Activated naive CD4-positive, alpha-beta T cell treated with anti-CD3 and anti-CD28 coated beads, Interleukin-2, amount 50 U/mL, for 24 hours (primary cell): ENCODE measurements around the gene LUC7L3.
A peak's percentile ranks its signal among the peaks of the same experiment; 100 is the strongest.
"Not testable (repeated sequence)": the region's sequence is repeated elsewhere in the genome, so short reads cannot be mapped to it uniquely, and the experiment has no call there.

Experiments used
- H3K27ac Mint-ChIP-seq: one replicate; pipeline ENCODE4 v1.8.0; 2021; ENCODE audit warnings: mild to moderate bottlenecking, mixed read lengths
- H3K27me3 Mint-ChIP-seq: one replicate; pipeline ENCODE4 v1.8.0; 2021; ENCODE audit warnings: mixed read lengths
- H3K36me3 Mint-ChIP-seq: one replicate; pipeline ENCODE4 v1.8.0; 2021; ENCODE audit warnings: mixed read lengths
- H3K4me1 Mint-ChIP-seq: one replicate; pipeline ENCODE4 v1.8.0; 2021; ENCODE audit warnings: mixed read lengths
- H3K4me3 Mint-ChIP-seq: one replicate; pipeline ENCODE4 v1.8.0; 2021; ENCODE audit warnings: mild to moderate bottlenecking, mixed read lengths
- H3K9me3 Mint-ChIP-seq: one replicate; pipeline ENCODE4 v1.8.0; 2021; ENCODE audit warnings: mixed read lengths

Gene LUC7L3

DNA sequence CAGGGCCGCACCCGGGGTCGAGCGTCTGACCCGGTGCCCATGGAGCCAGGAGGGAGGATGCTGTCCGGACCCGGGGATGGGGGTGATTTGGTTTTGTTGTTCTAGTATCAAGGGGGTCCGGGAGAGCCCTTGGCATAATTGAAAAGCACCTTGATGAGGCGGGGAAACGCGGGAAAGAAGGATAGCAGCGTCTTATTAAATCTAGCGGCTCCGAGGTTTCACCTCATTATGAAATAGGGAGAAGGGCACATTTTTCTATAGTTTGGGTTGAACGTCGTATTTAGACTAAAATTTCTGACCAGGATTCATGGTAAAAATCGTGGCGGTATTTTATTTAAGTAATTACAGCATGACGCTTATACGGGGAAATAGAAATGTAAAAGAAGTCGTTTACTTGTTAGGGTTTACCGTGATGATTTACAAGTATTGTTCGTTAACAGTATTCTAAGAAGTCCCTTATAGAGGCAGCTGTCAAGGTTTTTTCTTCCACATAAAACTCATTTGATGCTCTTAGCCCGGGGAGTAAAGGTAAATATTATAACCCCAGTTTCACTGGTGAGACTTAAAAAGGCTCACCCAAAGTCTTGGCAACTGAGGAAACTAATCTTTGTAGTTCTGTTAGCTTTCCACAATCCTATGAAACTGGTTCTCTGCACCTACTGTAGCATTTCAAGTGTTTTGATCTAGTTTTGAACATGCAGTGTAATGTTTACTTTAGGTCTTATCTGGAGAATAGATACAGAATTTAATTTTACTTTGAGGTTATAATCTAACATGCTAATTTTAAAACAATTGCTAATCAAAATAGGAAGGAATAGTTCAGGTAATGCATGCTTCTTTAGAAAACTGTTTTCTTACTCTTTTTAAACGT is 756 bp downstream of the LUC7L3 start:
- Mint-ChIP-seq H3K4me1 (peaks cover 25% of the 10 kb centered on the region), H3K36me3 (peaks cover 13% of the 10 kb centered on the region), H3K9me3 (no peaks in the 10 kb centered on the region), H3K27me3 (no peaks in the 10 kb centered on the region), H3K27ac (peak overlapping the region; percentile 88), H3K4me3 (peak overlapping the region; percentile 97)

DNA sequence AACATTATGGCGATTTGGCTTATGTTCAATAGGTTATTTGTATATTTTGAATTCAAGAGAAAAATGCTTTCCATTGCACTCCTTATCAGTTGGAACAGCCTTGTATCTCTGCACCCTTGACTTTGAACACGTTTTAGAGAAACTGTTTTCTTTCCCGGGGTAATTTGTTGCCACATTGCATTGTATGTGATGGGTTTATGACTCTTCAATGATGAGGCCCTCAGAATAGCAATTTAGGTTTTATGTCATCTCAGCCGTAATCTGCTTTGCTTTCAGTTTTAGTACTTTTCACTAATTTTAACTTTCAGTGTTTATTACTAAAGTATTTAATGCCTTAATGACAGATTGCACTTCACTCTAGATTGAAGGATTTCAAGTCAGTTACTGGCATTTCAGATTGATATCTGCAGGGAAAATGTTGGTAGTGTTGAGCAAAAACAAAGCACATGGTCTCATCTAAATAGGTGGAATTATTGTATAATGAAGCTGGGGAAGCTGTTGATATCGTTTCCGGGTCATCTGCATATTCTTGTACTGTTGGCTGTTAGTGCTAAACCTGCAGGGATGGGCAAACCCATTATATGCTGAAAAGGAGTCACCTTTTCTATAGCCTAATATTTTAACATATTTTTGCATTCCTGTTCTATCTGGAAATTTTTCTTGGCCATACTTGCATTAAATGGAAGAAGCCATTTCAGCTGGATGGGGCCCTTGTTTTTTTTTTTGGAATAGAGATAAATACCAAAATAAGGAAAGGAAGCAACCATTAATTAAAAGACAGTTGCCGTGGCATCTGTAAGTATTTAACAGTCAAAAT is 2.0 kb downstream of the LUC7L3 start:
- Mint-ChIP-seq H3K36me3 (peaks cover 13% of the 10 kb centered on the region), H3K27me3 (no peaks in the 10 kb centered on the region), H3K27ac (peak overlapping the region; percentile 88), H3K9me3 (no peaks in the 10 kb centered on the region), H3K4me3 (peak overlapping the region; percentile 97), H3K4me1 (peaks cover 31% of the 10 kb centered on the region)

DNA sequence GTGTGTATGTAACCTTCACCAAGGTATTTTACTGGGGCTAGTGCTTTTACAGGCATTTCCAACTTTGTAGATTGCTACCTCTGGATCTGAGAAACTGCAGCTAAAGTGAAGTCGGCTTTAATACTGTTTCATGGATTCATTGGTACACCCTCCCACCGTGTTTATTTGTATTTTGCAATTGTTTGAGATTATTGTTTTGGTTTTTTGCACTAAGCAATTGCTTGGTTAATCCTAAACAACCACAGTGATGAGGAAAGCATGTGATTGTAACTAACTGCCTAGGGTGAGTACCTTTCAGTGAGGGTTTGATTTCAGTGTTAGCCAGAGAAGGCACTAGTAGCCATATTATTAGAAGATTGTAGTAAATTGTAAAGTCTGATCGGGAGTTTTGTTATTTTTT is 3.3 kb downstream of the LUC7L3 start:
- H3K4me1 Mint-ChIP-seq = peaks cover 44% of the 10 kb centered on the region
- peak overlapping the region; percentile 41 for H3K27ac Mint-ChIP-seq
- peaks cover 13% of the 10 kb centered on the region for H3K36me3 Mint-ChIP-seq
- H3K27me3 Mint-ChIP-seq = no peaks in the 10 kb centered on the region
- H3K4me3 Mint-ChIP-seq = peak overlapping the region; percentile 75
- no peaks in the 10 kb centered on the region for H3K9me3 Mint-ChIP-seq

DNA sequence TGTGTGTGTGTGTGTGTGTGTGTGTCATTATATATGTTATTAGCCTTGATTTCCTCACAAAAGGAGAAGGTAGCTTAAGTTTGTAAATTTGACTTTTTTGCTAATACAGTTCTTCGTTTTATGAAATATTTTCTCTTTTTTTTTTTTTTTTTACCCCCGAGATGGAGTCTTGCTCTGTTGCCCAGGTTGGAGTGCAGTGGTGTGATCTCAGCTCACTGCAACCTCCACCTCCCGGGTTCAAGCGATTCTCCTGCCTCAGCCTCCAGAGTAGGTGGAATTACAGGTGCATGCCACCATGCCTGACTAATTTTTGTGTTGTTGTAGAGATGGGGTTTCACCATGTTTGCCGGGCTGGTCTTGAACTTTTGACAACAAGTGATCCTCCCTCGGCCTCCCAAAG is 5.2 kb downstream of the LUC7L3 start:
- not testable (repeated sequence) for H3K27me3 Mint-ChIP-seq, H3K9me3 Mint-ChIP-seq, H3K27ac Mint-ChIP-seq, H3K4me3 Mint-ChIP-seq
- H3K36me3 Mint-ChIP-seq = peaks cover 13% of the 10 kb centered on the region
- H3K4me1 Mint-ChIP-seq = peaks cover 62% of the 10 kb centered on the region

DNA sequence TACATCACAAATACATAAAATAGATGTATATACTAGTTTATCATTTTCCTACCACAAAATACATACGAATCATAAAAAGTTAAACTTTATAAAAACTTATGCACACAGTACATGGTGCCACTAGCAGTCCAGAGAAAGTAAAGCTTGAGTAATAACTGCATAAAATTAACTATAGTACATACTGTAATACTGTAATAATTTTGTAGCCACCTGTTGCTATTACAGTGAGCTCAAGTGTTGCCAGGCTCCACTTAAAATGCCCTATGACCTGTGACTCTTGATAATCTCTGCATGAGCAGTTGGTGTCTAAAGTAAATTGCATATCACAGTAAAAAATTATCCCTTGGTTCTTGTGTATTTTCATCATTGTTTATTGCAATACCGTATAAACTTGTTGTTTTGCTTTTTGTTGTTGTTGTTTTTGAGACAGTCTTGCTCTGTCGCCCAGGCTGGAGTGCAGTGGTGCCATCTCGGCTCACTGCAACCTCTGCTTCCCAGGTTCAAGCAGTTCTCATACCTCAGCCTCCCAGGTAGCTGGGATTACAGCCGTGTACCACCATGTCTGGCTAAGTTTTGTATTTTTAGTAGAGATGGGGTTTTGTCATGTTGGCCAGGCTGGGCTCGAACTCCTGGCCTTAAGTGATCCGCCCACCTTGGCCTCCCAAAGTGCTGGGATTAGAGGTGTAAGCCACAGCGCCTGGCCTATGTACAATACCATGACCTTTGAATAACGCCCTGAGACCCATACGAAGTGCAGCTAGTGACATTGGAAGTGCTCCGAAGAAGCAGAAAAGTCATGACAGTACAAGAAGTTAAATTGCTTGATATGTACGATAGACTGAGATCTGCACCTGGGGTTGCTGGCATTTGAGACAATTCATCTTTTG is 6.6 kb downstream of the LUC7L3 start:
- Mint-ChIP-seq H3K4me1 (peaks cover 64% of the 10 kb centered on the region), H3K27me3 (no peaks in the 10 kb centered on the region), H3K4me3 (peak overlapping the region; percentile 8), H3K9me3 (no peaks in the 10 kb centered on the region), H3K36me3 (peaks cover 6% of the 10 kb centered on the region), H3K27ac (no peak overlapping the region)

DNA sequence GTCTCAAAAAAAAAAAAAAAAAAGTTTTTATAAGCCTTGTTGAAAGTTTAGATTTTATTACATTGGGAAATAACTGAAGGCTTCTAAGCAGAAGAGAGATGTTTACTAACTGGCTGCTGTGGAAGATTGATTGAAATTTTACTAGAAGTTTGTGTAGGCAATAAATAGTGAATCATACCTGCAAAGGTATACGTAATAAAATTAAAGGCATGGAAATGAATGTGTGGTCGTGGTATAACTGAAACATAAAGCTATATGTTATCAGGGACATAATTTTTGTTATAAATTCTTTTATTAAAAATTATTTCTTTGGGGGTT is 8.7 kb downstream of the LUC7L3 start:
- H3K4me3 Mint-ChIP-seq = no peak overlapping the region
- H3K4me1 Mint-ChIP-seq = peaks cover 68% of the 10 kb centered on the region
- H3K9me3 Mint-ChIP-seq = no peaks in the 10 kb centered on the region
- H3K36me3 Mint-ChIP-seq = no peaks in the 10 kb centered on the region
- H3K27ac Mint-ChIP-seq = no peak overlapping the region
- no peaks in the 10 kb centered on the region for H3K27me3 Mint-ChIP-seq

DNA sequence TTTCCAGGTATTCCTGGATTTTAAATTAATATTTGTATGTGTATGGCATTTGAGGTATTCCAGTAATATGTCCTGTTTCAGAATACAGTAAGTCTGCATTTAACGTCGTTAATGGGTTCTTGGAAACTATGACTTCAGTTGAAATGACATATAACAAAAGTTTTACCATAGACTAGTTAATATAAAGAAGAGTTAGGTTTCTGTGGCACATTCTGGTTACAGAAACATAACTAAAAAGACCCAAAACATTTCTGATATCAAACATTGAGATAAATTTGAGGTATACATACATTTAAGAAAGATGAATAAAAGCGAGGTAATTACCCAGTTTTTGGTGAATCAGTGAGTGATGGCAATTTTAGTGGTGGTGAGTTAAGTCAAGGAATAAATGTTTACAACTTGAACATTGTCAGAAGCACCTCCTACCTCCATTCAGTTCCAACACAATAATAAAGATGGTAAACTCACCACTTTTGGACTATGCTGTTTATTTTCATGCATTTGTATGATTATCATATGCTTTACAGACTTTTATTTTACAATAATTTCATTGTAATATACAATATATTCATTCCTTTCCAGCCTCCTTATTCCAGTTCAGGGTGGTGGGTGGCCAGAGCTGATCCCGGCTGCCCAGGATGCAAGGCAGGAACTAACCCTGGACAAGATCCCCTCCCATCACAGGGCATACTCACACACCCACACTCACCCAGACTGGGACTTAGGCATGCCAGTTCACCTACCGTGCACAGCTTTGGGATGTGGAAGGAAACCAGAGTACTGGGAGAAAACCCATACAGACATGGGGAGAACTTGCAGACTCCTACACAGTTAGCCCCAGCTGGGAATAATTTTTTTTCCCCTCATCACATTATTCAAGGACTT is 9.7 kb downstream of the LUC7L3 start:
- Mint-ChIP-seq H3K4me1 (peaks cover 61% of the 10 kb centered on the region), H3K4me3 (no peak overlapping the region), H3K9me3 (no peaks in the 10 kb centered on the region), H3K27me3 (no peaks in the 10 kb centered on the region), H3K27ac (no peak overlapping the region), H3K36me3 (no peaks in the 10 kb centered on the region)

DNA sequence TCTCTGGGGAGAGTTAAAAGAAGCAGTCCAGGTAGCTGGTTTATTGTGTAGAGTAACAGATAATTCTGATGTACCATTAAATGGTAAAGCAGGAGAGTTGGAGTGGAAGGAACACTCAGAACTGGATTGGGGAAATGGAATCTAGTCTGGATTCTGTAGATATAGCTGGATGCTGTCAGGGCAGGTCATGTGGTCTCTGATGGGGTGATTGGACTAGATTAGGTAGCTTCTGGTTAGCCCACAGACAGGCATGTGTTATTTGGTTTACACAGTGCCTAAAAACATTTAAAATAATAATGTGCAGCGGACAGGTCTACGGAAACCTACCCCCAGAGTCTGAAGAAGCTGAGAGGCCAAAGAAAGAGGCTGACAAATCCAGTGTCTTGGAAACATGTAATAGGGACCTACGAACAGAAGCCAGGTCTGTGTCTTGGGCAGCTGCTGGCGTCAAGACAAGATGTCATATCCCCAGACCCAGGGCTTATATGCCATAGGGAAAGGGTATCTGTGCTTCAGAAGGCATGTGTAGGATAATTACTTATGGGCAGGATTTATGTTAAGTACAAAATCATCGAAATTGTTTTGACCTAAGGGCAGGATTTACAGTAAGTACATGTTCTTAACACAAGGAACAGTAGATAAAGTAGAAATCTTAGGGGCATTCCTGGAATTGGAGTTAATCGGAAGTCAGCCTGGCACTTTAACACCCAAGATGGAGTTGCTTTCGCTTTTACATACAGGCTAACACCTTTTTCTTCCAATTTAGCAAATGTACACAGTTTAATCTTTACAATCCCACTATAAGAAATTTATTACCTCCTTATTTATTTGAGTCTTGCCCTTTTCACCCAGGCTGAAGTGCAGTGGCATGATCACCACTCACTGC is 12.4 kb downstream of the LUC7L3 start:
- Mint-ChIP-seq H3K27ac (peak overlapping the region; percentile 27), H3K27me3 (no peaks in the 10 kb centered on the region), H3K9me3 (no peaks in the 10 kb centered on the region), H3K4me1 (peaks cover 73% of the 10 kb centered on the region), H3K36me3 (no peaks in the 10 kb centered on the region), H3K4me3 (peak overlapping the region; percentile 11)

DNA sequence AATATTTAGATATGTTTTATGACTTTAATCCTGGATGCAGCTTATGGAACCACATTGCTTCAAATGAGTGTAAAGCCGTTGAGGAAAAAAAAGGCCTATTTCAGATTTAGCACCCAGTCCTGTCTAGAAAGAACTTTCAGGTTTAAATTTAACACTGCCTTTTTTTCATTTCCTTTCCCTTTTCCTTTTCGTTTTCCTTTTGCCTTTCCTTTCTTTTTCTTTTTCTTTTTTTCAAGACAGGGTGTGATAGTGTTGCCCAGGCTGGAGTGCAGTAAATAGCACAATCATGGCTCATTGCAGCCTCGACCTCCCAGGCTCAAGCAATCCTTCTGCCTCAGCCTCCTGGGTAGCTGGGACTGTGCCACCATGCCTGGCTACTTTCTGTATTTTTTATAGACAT is 15.9 kb downstream of the LUC7L3 start:
- peaks cover 9% of the 10 kb centered on the region for H3K36me3 Mint-ChIP-seq
- H3K9me3 Mint-ChIP-seq = no peaks in the 10 kb centered on the region
- no peaks in the 10 kb centered on the region for H3K27me3 Mint-ChIP-seq
- H3K27ac Mint-ChIP-seq = no peak overlapping the region
- no peak overlapping the region for H3K4me3 Mint-ChIP-seq
- peaks cover 77% of the 10 kb centered on the region for H3K4me1 Mint-ChIP-seq

DNA sequence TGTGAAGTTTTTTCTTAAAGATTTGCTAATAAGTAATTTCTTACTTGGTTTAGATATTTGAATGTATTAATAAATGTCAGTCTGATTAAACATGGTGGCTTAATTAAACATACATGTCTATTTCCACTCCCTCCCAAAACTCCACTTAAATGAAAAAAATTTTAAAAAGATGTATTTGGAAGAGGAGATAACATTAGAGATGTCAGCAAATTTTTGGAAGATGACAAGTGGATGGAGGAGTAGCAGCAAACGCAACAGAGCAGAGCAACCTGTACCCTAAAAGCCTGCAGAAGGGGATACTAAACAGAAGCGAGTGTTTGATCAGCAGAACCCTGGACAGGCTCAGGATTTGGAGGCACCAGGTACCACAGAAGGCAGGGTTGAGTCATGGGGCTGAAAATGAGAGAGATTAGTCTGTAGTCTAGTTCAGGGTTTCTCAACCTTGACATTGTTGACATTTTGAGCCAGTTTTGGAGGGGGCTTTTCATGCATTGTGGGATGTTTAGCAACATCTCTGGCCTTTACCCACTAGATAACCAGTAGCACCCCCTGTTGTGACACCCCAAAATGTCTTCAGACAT is 17.8 kb downstream of the LUC7L3 start:
- Mint-ChIP-seq H3K27me3 (no peaks in the 10 kb centered on the region), H3K4me3 (no peak overlapping the region), H3K27ac (peak overlapping the region; percentile 25)

DNA sequence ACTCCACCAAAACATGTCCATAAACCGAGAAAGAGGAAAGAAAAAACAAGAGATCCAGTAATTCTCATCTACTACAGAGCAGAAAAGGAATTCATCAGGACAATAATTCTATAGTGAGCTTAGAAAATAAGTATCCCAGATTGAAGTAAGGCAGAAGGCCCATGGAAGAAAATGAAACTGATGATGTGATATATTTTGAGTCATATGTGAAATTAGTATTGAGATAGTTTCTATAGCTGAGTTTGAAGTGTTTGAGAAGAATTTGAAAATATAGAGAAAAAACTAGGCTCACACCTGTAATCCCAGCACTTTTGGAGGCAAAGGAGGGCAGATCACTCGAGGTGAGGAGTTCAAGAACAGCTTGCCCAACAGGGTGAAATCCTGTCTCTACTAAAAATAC is 19.7 kb downstream of the LUC7L3 start:
- Mint-ChIP-seq H3K36me3 (peaks cover 18% of the 10 kb centered on the region), H3K4me1 (peaks cover 53% of the 10 kb centered on the region), H3K4me3 (no peak overlapping the region), H3K9me3 (no peaks in the 10 kb centered on the region), H3K27ac (peak overlapping the region; percentile 56), H3K27me3 (no peaks in the 10 kb centered on the region)

More for the DNA sequence above, 17.8 kb downstream of the LUC7L3 start:
- peaks cover 15% of the 10 kb centered on the region for H3K36me3 Mint-ChIP-seq
- peaks cover 63% of the 10 kb centered on the region for H3K4me1 Mint-ChIP-seq
- no peaks in the 10 kb centered on the region for H3K9me3 Mint-ChIP-seq

DNA sequence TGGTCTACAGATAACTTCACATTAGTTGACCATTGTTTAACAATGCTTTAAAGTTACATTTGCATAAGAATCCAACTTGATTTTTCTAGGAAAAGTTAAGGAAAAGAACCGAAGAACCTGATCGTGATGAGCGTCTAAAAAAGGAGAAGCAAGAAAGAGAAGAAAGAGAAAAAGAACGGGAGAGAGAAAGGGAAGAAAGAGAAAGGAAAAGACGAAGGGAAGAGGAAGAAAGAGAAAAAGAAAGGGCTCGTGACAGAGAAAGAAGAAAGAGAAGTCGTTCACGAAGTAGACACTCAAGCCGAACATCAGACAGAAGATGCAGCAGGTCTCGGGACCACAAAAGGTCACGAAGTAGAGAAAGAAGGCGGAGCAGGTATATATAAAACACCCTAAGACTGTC is 26.2 kb downstream of the LUC7L3 start:
- Mint-ChIP-seq H3K36me3 (peaks cover 26% of the 10 kb centered on the region), H3K9me3 (no peaks in the 10 kb centered on the region), H3K27me3 (no peaks in the 10 kb centered on the region), H3K27ac (peak overlapping the region; percentile 2), H3K4me3 (no peak overlapping the region), H3K4me1 (peaks cover 9% of the 10 kb centered on the region)

DNA sequence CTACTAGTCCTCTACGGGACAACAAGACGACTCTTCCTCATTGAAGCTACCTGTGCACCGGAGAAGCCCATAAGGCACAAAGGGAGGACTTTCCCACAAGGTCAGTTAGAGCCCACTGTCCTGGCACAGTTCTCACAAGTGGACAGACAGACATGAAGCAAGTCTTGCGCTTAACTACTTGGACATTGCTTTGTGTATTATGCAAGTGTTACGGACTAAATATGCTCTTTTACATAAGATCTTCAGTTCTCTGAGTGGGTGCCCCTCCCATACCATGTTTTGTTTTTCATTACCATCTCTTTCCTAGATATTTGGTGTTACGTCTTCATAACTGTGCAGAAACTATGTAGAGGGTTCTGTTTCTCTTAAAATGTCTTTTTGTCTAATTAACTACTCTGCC is 29.8 kb downstream of the LUC7L3 start:
- Mint-ChIP-seq H3K27me3 (no peaks in the 10 kb centered on the region), H3K4me3 (no peak overlapping the region), H3K4me1 (peaks cover 9% of the 10 kb centered on the region), H3K36me3 (peaks cover 24% of the 10 kb centered on the region), H3K9me3 (no peaks in the 10 kb centered on the region), H3K27ac (peak overlapping the region; percentile 6)

DNA sequence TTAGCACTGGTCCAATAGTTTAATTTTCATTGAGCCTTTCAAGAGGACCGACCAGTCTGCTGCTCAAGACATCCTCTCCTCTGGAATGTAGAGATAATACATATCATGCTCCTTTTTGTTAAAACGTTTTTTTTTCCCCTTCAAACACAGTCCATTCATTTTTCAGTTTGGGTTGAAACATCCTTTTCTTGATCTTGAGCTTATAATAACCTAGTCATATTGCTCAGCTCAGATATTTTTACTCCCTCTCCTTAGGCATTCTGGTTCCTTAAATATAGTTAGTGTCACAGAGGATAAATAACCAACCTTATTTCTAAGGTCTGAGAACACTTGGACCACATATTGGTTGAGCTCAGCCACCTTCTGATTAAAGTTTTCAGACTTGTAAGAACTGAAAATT is 35.1 kb downstream of the LUC7L3 start:
- H3K27ac Mint-ChIP-seq = no peak overlapping the region
- H3K27me3 Mint-ChIP-seq = no peaks in the 10 kb centered on the region
- no peaks in the 10 kb centered on the region for H3K9me3 Mint-ChIP-seq
- no peak overlapping the region for H3K4me3 Mint-ChIP-seq
- H3K4me1 Mint-ChIP-seq = peaks cover 4% of the 10 kb centered on the region
- H3K36me3 Mint-ChIP-seq = peaks cover 17% of the 10 kb centered on the region
